B cell (primary cell): ENCODE results near the gene FAM200A. TPM values are rescaled to one million over a fixed set of nuclear protein-coding genes. Genes with fewer than 3 reads are reported as not detected.

Experiments used
- ATAC-seq: fragments of 200-7000 bp; cut with Tn5 transposase; one replicate; pipeline ENCODE4 v1.10.0; 2021; ENCODE audit warnings: low read depth, mild to moderate bottlenecking, moderate number of reproducible peaks, moderate library complexity
- CTCF ChIA-PET: fragments of 350-600 bp; sonication (Branson Sonifier 250); formaldehyde crosslinking; loops from one replicate; lab custom pipeline; 2021; ENCODE audit warnings: antibody characterized with exemption, inconsistent platforms; lab: Charles Lee
- POLR2A ChIA-PET: fragments of 350-600 bp; sonication (Branson Sonifier 250); formaldehyde crosslinking; loops from one replicate; lab custom pipeline; 2021; ENCODE audit warnings: antibody characterized with exemption; lab: Charles Lee
- DNase-seq: peaks from one replicate; pipeline ENCODE4 v3.0.0; 2013
- H2AFZ ChIP-seq: 2 replicates; pipeline ENCODE4 v1.6.1; 2012; ENCODE audit warnings: mild to moderate bottlenecking, low read depth, low read length; ENCODE audit not compliant: insufficient read depth, poor library complexity, severe bottlenecking
- H3K27ac ChIP-seq, 2 donors: 1 replicate in 1 of 2; 2 replicates in 1 of 2; pipeline ENCODE4 v1.5.1; 2012 to 2013; ENCODE audit warnings: low read length in 2 of 2, mild to moderate bottlenecking in 2 of 2, moderate library complexity in 1 of 2
- H3K27me3 ChIP-seq, 4 experiments: fragments of 200-600 bp in 1 of 4; sonication (generic) in 1 of 4; replicated peaks in 1 of 4; 1 replicate in 2 of 4; 2 replicates in 2 of 4; pipeline versions ENCODE4 v1.6.1 to v1.7.0; 2013 to 2016; ENCODE audit warnings: low read length in 3 of 4, mild to moderate bottlenecking in 2 of 4, mixed read lengths in 1 of 4, moderate library complexity in 1 of 4; ENCODE audit not compliant: insufficient read depth in 4 of 4, control insufficient read depth in 3 of 4; ENCODE audit errors: control extremely low read depth in 1 of 4
- H3K36me3 ChIP-seq, 2 experiments: replicated peaks in 1 of 2; 1 replicate in 1 of 2; 2 replicates in 1 of 2; pipeline versions ENCODE4 v1.6.1 to v1.7.1; 2013; ENCODE audit warnings: low read length in 1 of 2; ENCODE audit not compliant: insufficient read depth in 2 of 2, control insufficient read depth in 1 of 2; ENCODE audit errors: control extremely low read depth in 1 of 2, extremely low read depth in 1 of 2
- H3K4me1 ChIP-seq, 2 donors: fragments of 200-600 bp in 1 of 2; sonication (generic) in 1 of 2; 1 replicate in 1 of 2; 2 replicates in 1 of 2; pipeline versions ENCODE4 v1.5.1 to v1.6.1; 2013 to 2017; ENCODE audit warnings: low read length in 2 of 2; ENCODE audit not compliant: control insufficient read depth in 2 of 2, insufficient read depth in 2 of 2
- H3K4me2 ChIP-seq: replicated peaks from 2 replicates; pipeline ENCODE3; 2012; ENCODE audit warnings: mild to moderate bottlenecking, low read depth, low read length; ENCODE audit not compliant: poor library complexity, severe bottlenecking
- H3K4me3 ChIP-seq, 5 experiments: fragments of 200-600 bp in 1 of 5; sonication (generic) in 1 of 5; 1 replicate in 3 of 5; 2 replicates in 2 of 5; pipeline versions ENCODE4 v1.5.1 to v1.7.0; 2011 to 2016; ENCODE audit warnings: low read length in 4 of 5, mild to moderate bottlenecking in 4 of 5, low read depth in 2 of 5, control low read depth in 1 of 5, moderate library complexity in 1 of 5; ENCODE audit not compliant: insufficient read depth in 1 of 5; ENCODE audit errors: control extremely low read depth in 1 of 5, extremely low read depth in 1 of 5
- H3K79me2 ChIP-seq: fragments of 200-600 bp; sonication (generic); one replicate; pipeline ENCODE4 v1.6.0; 2016; ENCODE audit warnings: low read length; ENCODE audit not compliant: control insufficient read depth, insufficient read depth
- H3K9ac ChIP-seq: fragments of 200-600 bp; sonication (generic); 2 replicates; pipeline ENCODE4 v1.6.1; 2017; ENCODE audit warnings: mild to moderate bottlenecking, low read length, moderate library complexity
- H3K9me3 ChIP-seq, 3 donors: one replicate each; pipeline versions ENCODE4 v1.6.1 to v1.7.1; 2013; ENCODE audit warnings: low read length in 2 of 3; ENCODE audit not compliant: control insufficient read depth in 2 of 3, insufficient read depth in 1 of 3; ENCODE audit errors: control extremely low read depth in 1 of 3
- H4K20me1 ChIP-seq: 2 replicates; pipeline ENCODE4 v1.6.0; 2012; ENCODE audit warnings: mild to moderate bottlenecking, low read length; ENCODE audit not compliant: insufficient read depth, control insufficient read depth, poor library complexity, severe bottlenecking
- H3K27ac Mint-ChIP-seq: one replicate; pipeline ENCODE4 v1.8.0; 2021; ENCODE audit warnings: mixed read lengths
- H3K27me3 Mint-ChIP-seq: one replicate; pipeline ENCODE4 v1.8.0; 2021; ENCODE audit warnings: mixed read lengths
- H3K4me1 Mint-ChIP-seq: one replicate; pipeline ENCODE4 v1.8.0; 2021; ENCODE audit warnings: mixed read lengths
- H3K4me3 Mint-ChIP-seq: one replicate; pipeline ENCODE4 v1.8.0; 2021; ENCODE audit warnings: mixed read lengths
- H3K9me3 Mint-ChIP-seq: one replicate; pipeline ENCODE4 v1.8.0; 2022; ENCODE audit warnings: mixed read lengths; ENCODE audit not compliant: insufficient read depth
- EZH2 ChIP-seq: IDR thresholded peaks from 2 replicates; pipeline ENCODE4 v1.6.1; 2012; ENCODE audit warnings: borderline replicate concordance, low read depth, mild to moderate bottlenecking, moderate library complexity, low read length; ENCODE audit not compliant: insufficient read depth, poor library complexity, severe bottlenecking
- WGBS: methylation state at CpG from one replicate; pipeline ENCODE4 v1.1.5; 2013; ENCODE audit warnings: missing lambda C conversion rate; ENCODE audit not compliant: insufficient coverage; 5-methylcytosine and 5-hydroxymethylcytosine counted together
- intact Hi-C: fragments of 100-400 bp; cut with micrococcal nuclease; formaldehyde crosslinking; loops from one replicate; pipeline ENCODE4 v1.10.0; 2022
- polyA plus RNA-seq: library from polyadenylated mRNA; depleted of rRNA; stranded (reverse); fragments of >200 nt; gene quantifications from 2 replicates; pipeline ENCODE4 v1.2.3, GENCODE V29; 2012
- total RNA-seq, 2 donors: library from RNA; stranded (reverse); fragments of 120-200 nt in 1 of 2; gene quantifications; 1 replicate in 1 of 2; 2 replicates in 1 of 2; pipeline versions ENCODE4 v1.2.3 to v1.2.4, GENCODE V29; 2013 to 2022
- TF ChIP-seq, protein P1 (sequence below): fragments of 200-600 bp; IDR thresholded peaks from one replicate; pipeline ENCODE4 v1.8.0; 2022; ENCODE audit warnings: antibody characterized with exemption, mild to moderate bottlenecking

The FAM200A gene
- total and polyA plus RNA-seq, 2 donors (not counting 1 experiment from before 2014, with no cell fraction given): 2.1 to 11.9 TPM

- Histone ChIP-seq H3K4me1 (no peaks in the 10 kb centered on the region), H3K4me3 (peak overlapping the region in 1 of 5 experiments; percentile 3), H3K9me3 (peaks cover 5 to 61% (median 34%) of the 10 kb centered on the region in 3 donors), H3K27ac (no peak overlapping the region), H3K27me3 (no peaks in the 10 kb centered on the region), H2AFZ (no peak overlapping the region), H4K20me1 (no peaks in the 10 kb centered on the region), H3K4me2 (no peak overlapping the region), H3K79me2 (no peaks in the 10 kb centered on the region), H3K36me3 (peaks cover 5 to 30% of the 10 kb centered on the region in 2 experiments), H3K9ac (no peak overlapping the region)
- H3K27me3 Mint-ChIP-seq: no peaks in the 10 kb centered on the region
- H3K27ac Mint-ChIP-seq: no peak overlapping the region
- no peaks in the 10 kb centered on the region for H3K4me1 Mint-ChIP-seq
- TF ChIP-seq EZH2: no peak
- TF ChIP-seq, protein P1, sequence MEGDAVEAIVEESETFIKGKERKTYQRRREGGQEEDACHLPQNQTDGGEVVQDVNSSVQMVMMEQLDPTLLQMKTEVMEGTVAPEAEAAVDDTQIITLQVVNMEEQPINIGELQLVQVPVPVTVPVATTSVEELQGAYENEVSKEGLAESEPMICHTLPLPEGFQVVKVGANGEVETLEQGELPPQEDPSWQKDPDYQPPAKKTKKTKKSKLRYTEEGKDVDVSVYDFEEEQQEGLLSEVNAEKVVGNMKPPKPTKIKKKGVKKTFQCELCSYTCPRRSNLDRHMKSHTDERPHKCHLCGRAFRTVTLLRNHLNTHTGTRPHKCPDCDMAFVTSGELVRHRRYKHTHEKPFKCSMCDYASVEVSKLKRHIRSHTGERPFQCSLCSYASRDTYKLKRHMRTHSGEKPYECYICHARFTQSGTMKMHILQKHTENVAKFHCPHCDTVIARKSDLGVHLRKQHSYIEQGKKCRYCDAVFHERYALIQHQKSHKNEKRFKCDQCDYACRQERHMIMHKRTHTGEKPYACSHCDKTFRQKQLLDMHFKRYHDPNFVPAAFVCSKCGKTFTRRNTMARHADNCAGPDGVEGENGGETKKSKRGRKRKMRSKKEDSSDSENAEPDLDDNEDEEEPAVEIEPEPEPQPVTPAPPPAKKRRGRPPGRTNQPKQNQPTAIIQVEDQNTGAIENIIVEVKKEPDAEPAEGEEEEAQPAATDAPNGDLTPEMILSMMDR: no peak
- no peak for ATAC-seq
- CTCF ChIA-PET: interaction anchor here (1.4 kb wide), 1 partner anchor 85 kb away, joined by 3 read pairs; the partner anchor contains the start of gene ZSCAN25
- no peak for DNase-seq
- 97% methylated on average over 9 of the region's 12 CpGs for WGBS
- POLR2A ChIA-PET: no interaction called here
- intact Hi-C loops: no loop called here
- H3K4me3 Mint-ChIP-seq: no peak overlapping the region
- H3K9me3 Mint-ChIP-seq: peaks cover 7% of the 10 kb centered on the region
Measured at GRCh38 chr7:99531354-99531765, 20.6 kb downstream of the FAM200A start.

DNA sequence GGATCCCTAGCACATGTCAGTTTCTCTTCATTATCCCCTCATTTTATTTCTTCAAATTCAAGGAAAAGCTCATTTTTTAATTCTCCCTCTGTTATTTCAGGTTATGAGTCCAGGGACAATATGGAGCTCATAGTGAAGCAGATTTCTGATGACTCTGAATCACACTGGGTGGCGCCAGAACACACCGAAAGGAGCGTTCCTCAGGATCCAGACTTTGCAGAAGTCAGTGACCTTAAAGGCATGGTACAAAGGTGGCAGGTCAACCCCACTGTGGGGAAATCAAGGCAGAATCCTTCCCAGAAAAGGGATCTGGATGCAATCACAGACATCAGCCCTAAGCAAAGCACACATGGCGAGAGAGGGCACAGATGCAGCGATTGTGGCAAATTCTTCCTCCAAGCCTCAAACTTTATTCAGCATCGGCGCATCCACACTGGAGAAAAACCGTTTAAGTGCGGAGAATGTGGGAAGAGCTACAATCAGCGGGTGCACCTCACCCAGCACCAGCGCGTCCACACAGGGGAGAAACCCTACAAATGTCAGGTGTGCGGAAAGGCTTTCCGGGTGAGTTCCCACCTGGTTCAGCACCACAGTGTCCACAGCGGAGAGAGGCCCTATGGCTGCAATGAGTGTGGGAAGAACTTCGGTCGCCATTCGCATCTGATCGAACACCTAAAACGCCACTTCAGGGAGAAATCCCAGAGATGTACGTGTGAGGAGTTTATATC is 26.0 kb downstream of the FAM200A start:
- no peak overlapping the region for H3K27ac Mint-ChIP-seq
- peaks cover 2% of the 10 kb centered on the region for H3K9me3 Mint-ChIP-seq
- WGBS: 94% methylated on average over 14 of the region's 21 CpGs
- ATAC-seq (no peak), DNase-seq (no peak)
- Histone ChIP-seq H3K4me2 (no peak overlapping the region), H3K27ac (no peak overlapping the region), H3K4me3 (no peak overlapping the region), H3K9me3 (peaks cover 0 to 24% (median 5%) of the 10 kb centered on the region in 3 donors), H3K27me3 (no peaks in the 10 kb centered on the region), H3K9ac (no peak overlapping the region), H3K36me3 (peaks cover 3 to 21% of the 10 kb centered on the region in 2 experiments), H3K4me1 (no peaks in the 10 kb centered on the region), H4K20me1 (no peaks in the 10 kb centered on the region), H2AFZ (no peak overlapping the region), H3K79me2 (no peaks in the 10 kb centered on the region)
- no peaks in the 10 kb centered on the region for H3K27me3 Mint-ChIP-seq
- intact Hi-C loops: no loop called here
- H3K4me1 Mint-ChIP-seq: peaks cover 2% of the 10 kb centered on the region
- TF ChIP-seq, protein P1: no peak
- no peak for TF ChIP-seq EZH2
- ChIA-PET CTCF (interaction anchor here (0.9 to 1.0 kb wide), 2 partner anchors 90 to 452 kb away, joined by 3 to 4 read pairs; no protein-coding TSS in a partner anchor), POLR2A (no interaction called here)
- H3K4me3 Mint-ChIP-seq: no peak overlapping the region
